ENCODE measurements around the gene PARP1.

GRCh38 chr1:226342656-226343055, 65.2 kb downstream of the PARP1 start:
- TF ChIP-seq CTCF (IDR thresholded peaks at IDR 0.05) (no peak), EZH2 (IDR thresholded peaks at IDR 0.05) (no peak)

All from neural progenitor cell (in vitro differentiated cells).